Hypothalamus (tissue), 51 donors: ENCODE data around the gene C1orf159.
"Not testable (repeated sequence)": the region's sequence is repeated elsewhere in the genome, so short reads cannot be mapped to it uniquely, and the experiment has no call there.

Source experiments
- DNase-seq, 51 donors: peaks; one replicate each; lab custom pipeline; 2025; lab: John Stamatoyannopoulos, UW

C1orf159 gene

GRCh38 chr1:1119272-1119890, 3.5 kb upstream of the C1orf159 start:
- DNase-seq: no peak

- DNase-seq: no peak
Observed at GRCh38 chr1:1118876-1119220, 3.0 kb upstream of the C1orf159 start.

- no peak for DNase-seq
Observed at GRCh38 chr1:1118011-1118875, 2.4 kb upstream of the C1orf159 start.

GRCh38 chr1:1117469-1117831, 1.6 kb upstream of the C1orf159 start:
- no peak for DNase-seq

GRCh38 chr1:1116701-1117468, 996 bp upstream of the C1orf159 start:
- DNase-seq: peak in 2 of 51 donors; percentile 39 to 41

GRCh38 chr1:1115136-1115785, 628 bp downstream of the C1orf159 start:
- DNase-seq: no peak

- no peak for DNase-seq
Observed at GRCh38 chr1:1114431-1114830, 1.5 kb downstream of the C1orf159 start.

- DNase-seq: no peak
Observed at GRCh38 chr1:1112237-1112985, 3.5 kb downstream of the C1orf159 start.

- no peak for DNase-seq
Observed at GRCh38 chr1:1111516-1112236, 4.2 kb downstream of the C1orf159 start.

GRCh38 chr1:1110561-1110971, 5.3 kb downstream of the C1orf159 start:
- peak in 1 of 51 donors; percentile 66 for DNase-seq

- no peak for DNase-seq
Observed at GRCh38 chr1:1109743-1110142, 6.1 kb downstream of the C1orf159 start.

- DNase-seq: no peak
Observed at GRCh38 chr1:1106510-1107221, 9.2 kb downstream of the C1orf159 start.

- DNase-seq: not testable (repeated sequence)
Observed at GRCh38 chr1:1104152-1104551, 11.7 kb downstream of the C1orf159 start.

GRCh38 chr1:1101503-1101902, 14.4 kb downstream of the C1orf159 start:
- DNase-seq: no peak

GRCh38 chr1:1100296-1100695, 15.6 kb downstream of the C1orf159 start:
- DNase-seq: no peak

GRCh38 chr1:1099506-1100183, 16.2 kb downstream of the C1orf159 start:
- no peak for DNase-seq

- DNase-seq: no peak
Observed at GRCh38 chr1:1098681-1099421, 17.0 kb downstream of the C1orf159 start.

GRCh38 chr1:1096136-1096535, 19.8 kb downstream of the C1orf159 start:
- not testable (repeated sequence) for DNase-seq
